ENCODE results near the gene TSSC4. TPM values are rescaled to one million over a fixed set of nuclear protein-coding genes. Genes with fewer than 3 reads are reported as not detected.

The TSSC4 gene
- total RNA-seq, 1 donor from 2014 or later, result 52.2 TPM

- H3K36me3 Mint-ChIP-seq (ENCODE audit: low read depth), result peaks cover 2% of the 10 kb centered on the region
- peak overlapping the region; percentile 31 for H3K4me3 Mint-ChIP-seq (ENCODE audit: unreplicated experiment)
- peak overlapping the region; percentile 12 for H3K27ac Mint-ChIP-seq (ENCODE audit: unreplicated experiment)
- H3K9me3 Mint-ChIP-seq (ENCODE audit: low read depth), result no peaks in the 10 kb centered on the region
- H3K4me1 Mint-ChIP-seq (ENCODE audit: low read depth), result peaks cover 23% of the 10 kb centered on the region
- no peak for DNase-seq (ENCODE audit: low spot score)
- no peaks in the 10 kb centered on the region for H3K27me3 Mint-ChIP-seq (ENCODE audit: low read depth)
- TF ChIP-seq CTCF (IDR thresholded peaks at IDR 0.05), result no peak
Observed at GRCh38 chr11:2402890-2403645, 2.5 kb downstream of the TSSC4 start.

GRCh38 chr11:2404735-2405196 is 4.2 kb downstream of the TSSC4 start:
- Mint-ChIP-seq H3K27ac (ENCODE audit: unreplicated experiment) (no peak overlapping the region), H3K27me3 (ENCODE audit: low read depth) (no peaks in the 10 kb centered on the region), H3K36me3 (ENCODE audit: low read depth) (peaks cover 2% of the 10 kb centered on the region), H3K4me1 (ENCODE audit: low read depth) (peaks cover 15% of the 10 kb centered on the region), H3K4me3 (ENCODE audit: unreplicated experiment) (no peak overlapping the region), H3K9me3 (ENCODE audit: low read depth) (no peaks in the 10 kb centered on the region)
- DNase-seq (ENCODE audit: low spot score), result no peak
- no peak for TF ChIP-seq CTCF (IDR thresholded peaks at IDR 0.05)

GRCh38 chr11:2406451-2406850 is 5.9 kb downstream of the TSSC4 start:
- DNase-seq (ENCODE audit: low spot score), result no peak
- Mint-ChIP-seq H3K27me3 (ENCODE audit: low read depth) (no peaks in the 10 kb centered on the region), H3K4me3 (ENCODE audit: unreplicated experiment) (no peak overlapping the region)

GRCh38 chr11:2406878-2407410 is 6.4 kb downstream of the TSSC4 start:
- no peak for TF ChIP-seq CTCF (IDR thresholded peaks at IDR 0.05)
- Mint-ChIP-seq H3K4me3 (ENCODE audit: unreplicated experiment) (no peak overlapping the region), H3K4me1 (ENCODE audit: low read depth) (peaks cover 8% of the 10 kb centered on the region)

More at GRCh38 chr11:2406451-2406850, 5.9 kb downstream of the TSSC4 start:
- Mint-ChIP-seq H3K27ac (ENCODE audit: unreplicated experiment) (no peak overlapping the region), H3K9me3 (ENCODE audit: low read depth) (no peaks in the 10 kb centered on the region), H3K4me1 (ENCODE audit: low read depth) (peaks cover 13% of the 10 kb centered on the region), H3K36me3 (ENCODE audit: low read depth) (no peaks in the 10 kb centered on the region)
- TF ChIP-seq CTCF (IDR thresholded peaks at IDR 0.05), result no peak

GRCh38 chr11:2408671-2409070 is 8.1 kb downstream of the TSSC4 start:
- no peak for DNase-seq (ENCODE audit: low spot score)
- Mint-ChIP-seq H3K27ac (ENCODE audit: unreplicated experiment) (no peak overlapping the region), H3K4me1 (ENCODE audit: low read depth) (no peaks in the 10 kb centered on the region), H3K4me3 (ENCODE audit: unreplicated experiment) (no peak overlapping the region), H3K36me3 (ENCODE audit: low read depth) (no peaks in the 10 kb centered on the region), H3K9me3 (ENCODE audit: low read depth) (no peaks in the 10 kb centered on the region), H3K27me3 (ENCODE audit: low read depth) (no peaks in the 10 kb centered on the region)
- TF ChIP-seq CTCF (IDR thresholded peaks at IDR 0.05), result no peak

More at GRCh38 chr11:2406878-2407410, 6.4 kb downstream of the TSSC4 start:
- no peaks in the 10 kb centered on the region for H3K27me3 Mint-ChIP-seq (ENCODE audit: low read depth)
- H3K36me3 Mint-ChIP-seq (ENCODE audit: low read depth), result no peaks in the 10 kb centered on the region
- H3K27ac Mint-ChIP-seq (ENCODE audit: unreplicated experiment), result no peak overlapping the region
- no peak for DNase-seq (ENCODE audit: low spot score)
- no peaks in the 10 kb centered on the region for H3K9me3 Mint-ChIP-seq (ENCODE audit: low read depth)

Data from chondrocyte (in vitro differentiated cells).